ENCODE data around the gene DLG2. TPM values are rescaled to one million over a fixed set of nuclear protein-coding genes. Genes with fewer than 3 reads are reported as not detected.
"Not testable (repeated sequence)": the region's sequence is repeated elsewhere in the genome, so short reads cannot be mapped to it uniquely, and the experiment has no call there.

The DLG2 gene
- total and polyA plus RNA-seq, 9 of the 15 experiments (the other 6 are each of a cell fraction or from before 2014, with no cell fraction given) = 0.52 to 1.6 (median 0.95) TPM

GRCh38 chr11:85619499-85619898 lies 7.6 kb downstream of the DLG2 start:
- H3K27me3 ChIP-seq (ENCODE audit: control insufficient read depth in 2 of 2, insufficient read depth in 2 of 2, low read length in 2 of 2) = no peaks in the 10 kb centered on the region
- H3K4me2 ChIP-seq (ENCODE audit: insufficient read depth, low read length) = no peak overlapping the region
- 0 out of 2 replicates have a peak, but pooled peaks have one; percentile 39 for TF ChIP-seq IRF9 (tag; IDR thresholded peaks at IDR 0.05)
- TF ChIP-seq NR0B1 (IDR thresholded peaks at IDR 0.05; ENCODE audit: partially characterized antibody) = no peak
- TF ChIP-seq ZNF707 (CRISPR knock-in tag; conservative IDR thresholded peaks at IDR 0.05) = no peak
- no peak for TF ChIP-seq HIVEP1 (CRISPR knock-in tag; IDR thresholded peaks at IDR 0.05)
- TF ChIP-seq CEBPB (tag; IDR thresholded peaks at IDR 0.05) = peak; percentile 98
- TF ChIP-seq HES1 (IDR thresholded peaks at IDR 0.05; ENCODE audit: low read depth) = no peak
- TF ChIP-seq CEBPG (CRISPR knock-in tag; IDR thresholded peaks at IDR 0.05) = peak; percentile 80
- TF ChIP-seq CEBPG (tag; conservative IDR thresholded peaks at IDR 0.05 in 1 of 2, IDR thresholded peaks at IDR 0.05 in 1 of 2) = peak; percentile 84 to 97
- in situ Hi-C loops (cut with MboI) (no loop called here), intact Hi-C loops (cut with micrococcal nuclease) (no loop called here)
- no TSS peak for BruUV-seq (replicated peaks)
- no peak overlapping the region for H3K27ac ChIP-seq (ENCODE audit: extremely low read depth, low read depth, low read length)
- H2AFZ ChIP-seq (ENCODE audit: low read depth, low read length) = no peak overlapping the region
- ChIA-PET POLR2A (interaction anchor here (1.0 kb wide), 1 partner anchor 9 kb away, joined by 5 read pairs; the partner anchor contains the start of gene TMEM126B), CTCF (ENCODE audit: low intra/inter-chr PET ratio) (no interaction called here)
- H3K4me3 ChIP-seq = no peak overlapping the region
- no peaks in the 10 kb centered on the region for H3K79me2 ChIP-seq (ENCODE audit: control insufficient read depth, insufficient read depth, low read length)
- ATAC-seq = no peak
- H3K9ac ChIP-seq (ENCODE audit: insufficient read depth in 1 of 2, low read depth in 2 of 2, low read length in 2 of 2) = no peak overlapping the region
- no peaks in the 10 kb centered on the region for H3K4me1 ChIP-seq (replicated peaks in 1 of 2; ENCODE audit: control insufficient read depth in 2 of 2, insufficient read depth in 2 of 2, low read length in 2 of 2)
- WGBS (ENCODE audit: insufficient coverage, low coverage, missing lambda C conversion rate) = 23% methylated on average over 6 of the region's 6 CpGs
- H4K20me1 ChIP-seq (replicated peaks; ENCODE audit: control insufficient read depth, insufficient read depth, low read length) = no peaks in the 10 kb centered on the region
- no peaks in the 10 kb centered on the region for H3K9me1 ChIP-seq (ENCODE audit: control insufficient read depth, insufficient read depth, low read length)
- no peak for DNase-seq (ENCODE audit: extremely low read depth in 1 of 4, low spot score in 3 of 4)
- no peaks in the 10 kb centered on the region for H3K9me3 ChIP-seq (replicated peaks; ENCODE audit: control insufficient read depth, insufficient read depth, low read depth, low read length)
- no peak for FAIRE-seq
- no peaks in the 10 kb centered on the region for H3K36me3 ChIP-seq (ENCODE audit: control insufficient read depth, insufficient read depth, low read length)

GRCh38 chr11:85611643-85612042 lies 15.5 kb downstream of the DLG2 start:
- WGBS (ENCODE audit: insufficient coverage, low coverage, missing lambda C conversion rate) = 0% methylated on average over 2 of the region's 2 CpGs
- H2AFZ ChIP-seq (ENCODE audit: low read depth, low read length); H3K27me3 ChIP-seq (ENCODE audit: control insufficient read depth in 2 of 2, insufficient read depth in 2 of 2, low read length in 2 of 2); H3K79me2 ChIP-seq (ENCODE audit: control insufficient read depth, insufficient read depth, low read length); in situ Hi-C loops (cut with MboI); DNase-seq (ENCODE audit: extremely low read depth in 1 of 4, low spot score in 3 of 4); H3K9ac ChIP-seq (ENCODE audit: insufficient read depth in 1 of 2, low read depth in 2 of 2, low read length in 2 of 2); H3K9me1 ChIP-seq (ENCODE audit: control insufficient read depth, insufficient read depth, low read length); H3K9me3 ChIP-seq (replicated peaks; ENCODE audit: control insufficient read depth, insufficient read depth, low read depth, low read length); CTCF ChIA-PET (ENCODE audit: low intra/inter-chr PET ratio); H3K27ac ChIP-seq (ENCODE audit: extremely low read depth, low read depth, low read length); H3K4me2 ChIP-seq (ENCODE audit: insufficient read depth, low read length); H3K4me1 ChIP-seq (replicated peaks in 1 of 2; ENCODE audit: control insufficient read depth in 2 of 2, insufficient read depth in 2 of 2, low read length in 2 of 2); H3K4me3 ChIP-seq; H4K20me1 ChIP-seq (replicated peaks; ENCODE audit: control insufficient read depth, insufficient read depth, low read length); intact Hi-C loops (cut with micrococcal nuclease); FAIRE-seq; H3K36me3 ChIP-seq (ENCODE audit: control insufficient read depth, insufficient read depth, low read length); ATAC-seq; BruUV-seq (replicated peaks): not testable (repeated sequence)
- POLR2A ChIA-PET = interaction anchor here (0.7 kb wide), 1 partner anchor 133 kb away, joined by 3 read pairs; no protein-coding TSS in a partner anchor

Data from K562 (cell line).